Progenitor cell of endocrine pancreas (in vitro differentiated cells): Measurements from ENCODE around the gene RASA3. TPM values are rescaled to one million over a fixed set of nuclear protein-coding genes. Genes with fewer than 3 reads are reported as not detected.

Experiments
- DNase-seq: peaks from one replicate; pipeline ENCODE4 v3.0.0; 2021; ENCODE audit warnings: low spot score; ENCODE audit not compliant: unreplicated experiment
- H3K27ac Mint-ChIP-seq: 2 replicates; pipeline ENCODE4 v1.8.0; 2021; ENCODE audit warnings: mild to moderate bottlenecking, moderate library complexity, mixed read lengths
- H3K27me3 Mint-ChIP-seq: 2 replicates; pipeline ENCODE4 v1.8.0; 2021; ENCODE audit warnings: mixed read lengths
- H3K36me3 Mint-ChIP-seq: 2 replicates; pipeline ENCODE4 v1.8.0; 2022; ENCODE audit warnings: mixed read lengths; ENCODE audit not compliant: insufficient read depth
- H3K4me1 Mint-ChIP-seq: 2 replicates; pipeline ENCODE4 v1.8.0; 2021; ENCODE audit warnings: low read depth, mixed read lengths
- H3K4me3 Mint-ChIP-seq: 2 replicates; pipeline ENCODE4 v1.8.0; 2021; ENCODE audit warnings: low read depth, mild to moderate bottlenecking, moderate library complexity, mixed read lengths
- H3K9me3 Mint-ChIP-seq: 2 replicates; pipeline ENCODE4 v1.8.0; 2021; ENCODE audit warnings: low read depth, mixed read lengths
- CTCF ChIP-seq: fragments of 200-600 bp; sonication (generic); IDR thresholded peaks from one replicate; pipeline ENCODE4 v1.5.0; 2021; ENCODE audit warnings: antibody characterized with exemption, mild to moderate bottlenecking; ENCODE audit not compliant: unreplicated experiment
- total RNA-seq: library from RNA; stranded (reverse); gene quantifications from 2 replicates; pipeline ENCODE4 v1.2.1, GENCODE V29; 2021

Gene RASA3
- total RNA-seq, 1 donor from 2014 or later: 6.3 TPM

- TF ChIP-seq CTCF: no peak
- DNase-seq: no peak
- no peaks in the 10 kb centered on the region for H3K27me3 Mint-ChIP-seq
- no peak overlapping the region for H3K4me3 Mint-ChIP-seq
- H3K36me3 Mint-ChIP-seq: no peaks in the 10 kb centered on the region
- no peaks in the 10 kb centered on the region for H3K9me3 Mint-ChIP-seq
- no peak overlapping the region for H3K27ac Mint-ChIP-seq
- H3K4me1 Mint-ChIP-seq: peaks cover 7% of the 10 kb centered on the region
Observed at GRCh38 chr13:113943821-113944565, 188.4 kb downstream of the RASA3 start.

- DNase-seq: no peak
- Mint-ChIP-seq H3K36me3 (no peaks in the 10 kb centered on the region), H3K9me3 (no peaks in the 10 kb centered on the region), H3K27me3 (peaks cover 7% of the 10 kb centered on the region), H3K4me1 (peaks cover 10% of the 10 kb centered on the region), H3K27ac (no peak overlapping the region), H3K4me3 (no peak overlapping the region)
- no peak for TF ChIP-seq CTCF
Observed at GRCh38 chr13:113942591-113943103, 189.8 kb downstream of the RASA3 start.

- no peak overlapping the region for H3K27ac Mint-ChIP-seq
- H3K9me3 Mint-ChIP-seq: no peaks in the 10 kb centered on the region
- H3K4me3 Mint-ChIP-seq: no peak overlapping the region
- H3K4me1 Mint-ChIP-seq: peaks cover 12% of the 10 kb centered on the region
- H3K27me3 Mint-ChIP-seq: peaks cover 13% of the 10 kb centered on the region
- no peak for DNase-seq
- H3K36me3 Mint-ChIP-seq: no peaks in the 10 kb centered on the region
- TF ChIP-seq CTCF: no peak
Observed at GRCh38 chr13:113941571-113942191, 190.7 kb downstream of the RASA3 start.

GRCh38 chr13:113939944-113940297 lies 192.5 kb downstream of the RASA3 start:
- Mint-ChIP-seq H3K4me1 (peaks cover 14% of the 10 kb centered on the region), H3K27me3 (peaks cover 18% of the 10 kb centered on the region), H3K4me3 (no peak overlapping the region), H3K9me3 (no peaks in the 10 kb centered on the region), H3K27ac (no peak overlapping the region), H3K36me3 (no peaks in the 10 kb centered on the region)
- TF ChIP-seq CTCF: no peak
- no peak for DNase-seq

GRCh38 chr13:113939129-113939943 lies 193.1 kb downstream of the RASA3 start:
- Mint-ChIP-seq H3K36me3 (no peaks in the 10 kb centered on the region), H3K27ac (no peak overlapping the region), H3K9me3 (no peaks in the 10 kb centered on the region), H3K4me3 (no peak overlapping the region), H3K4me1 (peaks cover 14% of the 10 kb centered on the region), H3K27me3 (peaks cover 18% of the 10 kb centered on the region)
- no peak for TF ChIP-seq CTCF
- no peak for DNase-seq
